Stimulated activated effector memory CD8-positive, alpha-beta T cell treated with anti-CD3 and anti-CD28 coated beads, Interleukin-12 subunit alpha, Interleukin-12 subunit beta, amount 100 ng/mL, for 72 hours (primary cell): Measurements from ENCODE around the gene CHRND.
A peak's percentile ranks its signal among the peaks of the same experiment; 100 is the strongest.

Source experiments
- ATAC-seq: fragments of 150-1000 bp; cut with Tn5 transposase; 2 replicates; pipeline ENCODE4 v1.10.0; 2021
- DNase-seq, 2 donors: peaks; one replicate each; pipeline ENCODE4 v3.0.0; 2021 to 2022; ENCODE audit warnings: low spot score in 2 of 2
- H3K27ac Mint-ChIP-seq: one replicate; pipeline ENCODE4 v1.8.0; 2022; ENCODE audit warnings: mild to moderate bottlenecking, mixed read lengths
- H3K36me3 Mint-ChIP-seq: one replicate; pipeline ENCODE4 v1.8.0; 2022; ENCODE audit warnings: mild to moderate bottlenecking, mixed read lengths
- H3K4me1 Mint-ChIP-seq: one replicate; pipeline ENCODE4 v1.8.0; 2022; ENCODE audit warnings: mixed read lengths
- H3K4me3 Mint-ChIP-seq: one replicate; pipeline ENCODE4 v1.8.0; 2022; ENCODE audit warnings: mild to moderate bottlenecking, mixed read lengths
- H3K9me3 Mint-ChIP-seq: one replicate; pipeline ENCODE4 v1.8.0; 2022; ENCODE audit warnings: mixed read lengths

CHRND gene

DNA sequence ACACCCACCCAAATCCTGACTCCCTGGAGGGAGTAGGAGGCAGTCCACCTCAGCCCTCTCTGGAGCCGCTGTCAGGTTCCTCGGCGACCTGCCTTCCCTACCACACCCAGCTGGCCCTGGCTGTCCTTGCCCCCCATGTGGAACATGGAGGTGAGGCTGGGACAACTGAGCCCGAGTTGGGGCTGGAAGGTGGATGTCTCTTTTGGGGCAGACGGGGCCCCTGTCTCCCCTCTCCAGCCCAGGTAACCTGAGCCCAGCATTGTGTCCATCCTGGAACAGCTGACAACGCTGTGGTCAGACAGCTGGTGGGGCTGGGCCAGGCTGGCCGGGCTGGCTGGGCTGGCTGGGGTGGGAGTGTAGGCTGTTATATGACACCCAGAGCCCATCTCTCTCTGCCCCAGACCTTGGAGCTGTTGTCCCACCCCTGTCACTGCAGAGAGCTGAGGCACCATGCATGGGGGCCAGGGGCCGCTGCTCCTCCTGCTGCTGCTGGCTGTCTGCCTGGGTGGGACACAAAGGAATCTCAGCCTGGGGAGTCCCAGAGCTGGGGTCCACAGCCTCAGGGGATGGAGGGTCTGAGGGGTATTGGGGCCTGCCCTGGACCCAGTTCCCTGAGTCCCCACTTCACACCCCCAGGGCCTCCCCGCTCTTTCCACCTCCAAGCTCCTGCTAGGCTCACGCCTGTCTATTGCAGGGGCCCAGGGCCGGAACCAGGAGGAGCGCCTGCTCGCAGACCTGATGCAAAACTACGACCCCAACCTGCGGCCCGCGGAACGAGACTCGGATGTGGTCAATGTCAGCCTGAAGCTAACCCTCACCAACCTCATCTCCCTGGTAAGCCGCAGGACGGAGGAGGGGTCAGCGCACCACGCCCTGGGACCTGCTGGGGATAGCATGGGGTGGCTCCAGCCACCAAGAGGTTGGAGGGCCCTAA is 13.6 kb downstream of the CHRND start, which contains the start of gene CHRNG:
Gene CHRNG, plus strand, starts transcription at position 395 of the 934 bp plus-strand sequence. Its CDS starts 56 bp downstream, at position 451.
- Mint-ChIP-seq H3K9me3 (no peaks in the 10 kb centered on the region), H3K36me3 (no peaks in the 10 kb centered on the region), H3K27ac (no peak within 1 kb of the TSS), H3K4me1 (peaks cover 28% of the 10 kb centered on the region), H3K4me3 (no peak within 1 kb of the TSS)
- DNase-seq, result no peak
- ATAC-seq, result no peak

GRCh38 chr2:232540441-232541041 is 14.6 kb downstream of the CHRND start:
- Mint-ChIP-seq H3K4me1 (peaks cover 32% of the 10 kb centered on the region), H3K36me3 (peaks cover 6% of the 10 kb centered on the region), H3K4me3 (no peak overlapping the region), H3K9me3 (no peaks in the 10 kb centered on the region), H3K27ac (no peak overlapping the region)
- DNase-seq, result no peak
- no peak for ATAC-seq

GRCh38 chr2:232541195-232541960 is 15.4 kb downstream of the CHRND start:
- Mint-ChIP-seq H3K4me3 (no peak overlapping the region), H3K27ac (peak overlapping the region; percentile 58), H3K4me1 (peaks cover 34% of the 10 kb centered on the region), H3K9me3 (no peaks in the 10 kb centered on the region), H3K36me3 (peaks cover 11% of the 10 kb centered on the region)
- DNase-seq (no peak), ATAC-seq (no peak)

GRCh38 chr2:232541961-232542714 is 16.2 kb downstream of the CHRND start:
- Mint-ChIP-seq H3K4me3 (no peak overlapping the region), H3K9me3 (no peaks in the 10 kb centered on the region), H3K36me3 (peaks cover 18% of the 10 kb centered on the region), H3K27ac (peak overlapping the region; percentile 58), H3K4me1 (peaks cover 39% of the 10 kb centered on the region)
- DNase-seq (no peak), ATAC-seq (no peak)

- Mint-ChIP-seq H3K36me3 (peaks cover 21% of the 10 kb centered on the region), H3K4me1 (peaks cover 39% of the 10 kb centered on the region), H3K27ac (no peak overlapping the region)
Measured at GRCh38 chr2:232542715-232543467, 16.9 kb downstream of the CHRND start.

DNA sequence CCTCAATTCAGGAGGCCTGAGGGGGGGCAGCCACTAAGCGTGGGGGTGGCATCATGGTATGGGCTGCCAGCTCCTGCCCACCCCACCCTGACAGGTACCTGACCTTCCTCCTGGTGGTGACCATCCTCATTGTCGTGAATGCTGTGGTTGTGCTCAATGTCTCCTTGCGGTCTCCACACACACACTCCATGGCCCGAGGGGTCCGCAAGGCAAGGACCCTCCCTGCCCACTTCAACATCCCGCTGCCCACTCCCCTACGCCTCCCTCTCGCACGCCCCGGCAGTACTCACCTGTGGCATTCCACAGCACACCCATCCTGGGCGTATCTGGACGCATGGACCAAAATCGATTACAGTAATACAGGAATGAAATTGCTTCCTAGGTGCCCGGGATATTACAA is 17.5 kb downstream of the CHRND start:
- peaks cover 21% of the 10 kb centered on the region for H3K36me3 Mint-ChIP-seq
- no peak overlapping the region for H3K27ac Mint-ChIP-seq
- DNase-seq (no peak), ATAC-seq (no peak)
- no peaks in the 10 kb centered on the region for H3K9me3 Mint-ChIP-seq
- H3K4me1 Mint-ChIP-seq, result peaks cover 39% of the 10 kb centered on the region
- H3K4me3 Mint-ChIP-seq, result no peak overlapping the region

More at GRCh38 chr2:232542715-232543467, 16.9 kb downstream of the CHRND start:
- Mint-ChIP-seq H3K4me3 (no peak overlapping the region), H3K9me3 (no peaks in the 10 kb centered on the region)
- DNase-seq, result no peak
- no peak for ATAC-seq

- Mint-ChIP-seq H3K36me3 (peaks cover 21% of the 10 kb centered on the region), H3K9me3 (no peaks in the 10 kb centered on the region), H3K4me1 (peaks cover 44% of the 10 kb centered on the region), H3K4me3 (no peak overlapping the region), H3K27ac (no peak overlapping the region)
- ATAC-seq, result no peak
- DNase-seq, result no peak
Measured at GRCh38 chr2:232543928-232544631, 18.1 kb downstream of the CHRND start.

DNA sequence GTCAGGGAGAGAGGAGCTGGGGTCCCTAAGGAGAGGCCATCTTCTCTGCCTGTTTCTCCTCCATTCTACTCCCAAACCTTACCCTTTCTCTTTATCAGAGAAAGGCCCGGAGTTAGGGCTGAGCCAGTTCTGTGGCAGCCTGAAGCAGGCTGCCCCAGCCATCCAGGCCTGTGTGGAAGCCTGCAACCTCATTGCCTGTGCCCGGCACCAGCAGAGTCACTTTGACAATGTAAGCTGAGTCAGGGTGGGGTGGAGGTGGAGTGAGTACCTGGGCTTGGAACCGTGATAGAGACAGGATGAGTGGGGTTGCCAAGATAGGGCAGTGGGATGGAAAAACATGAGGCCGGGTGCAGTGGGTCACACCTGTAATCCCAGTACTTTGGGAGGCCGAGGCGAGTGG is 18.7 kb downstream of the CHRND start:
- no peak for ATAC-seq
- Mint-ChIP-seq H3K27ac (no peak overlapping the region), H3K36me3 (peaks cover 23% of the 10 kb centered on the region), H3K4me1 (peaks cover 50% of the 10 kb centered on the region), H3K9me3 (no peaks in the 10 kb centered on the region), H3K4me3 (no peak overlapping the region)
- no peak for DNase-seq

DNA sequence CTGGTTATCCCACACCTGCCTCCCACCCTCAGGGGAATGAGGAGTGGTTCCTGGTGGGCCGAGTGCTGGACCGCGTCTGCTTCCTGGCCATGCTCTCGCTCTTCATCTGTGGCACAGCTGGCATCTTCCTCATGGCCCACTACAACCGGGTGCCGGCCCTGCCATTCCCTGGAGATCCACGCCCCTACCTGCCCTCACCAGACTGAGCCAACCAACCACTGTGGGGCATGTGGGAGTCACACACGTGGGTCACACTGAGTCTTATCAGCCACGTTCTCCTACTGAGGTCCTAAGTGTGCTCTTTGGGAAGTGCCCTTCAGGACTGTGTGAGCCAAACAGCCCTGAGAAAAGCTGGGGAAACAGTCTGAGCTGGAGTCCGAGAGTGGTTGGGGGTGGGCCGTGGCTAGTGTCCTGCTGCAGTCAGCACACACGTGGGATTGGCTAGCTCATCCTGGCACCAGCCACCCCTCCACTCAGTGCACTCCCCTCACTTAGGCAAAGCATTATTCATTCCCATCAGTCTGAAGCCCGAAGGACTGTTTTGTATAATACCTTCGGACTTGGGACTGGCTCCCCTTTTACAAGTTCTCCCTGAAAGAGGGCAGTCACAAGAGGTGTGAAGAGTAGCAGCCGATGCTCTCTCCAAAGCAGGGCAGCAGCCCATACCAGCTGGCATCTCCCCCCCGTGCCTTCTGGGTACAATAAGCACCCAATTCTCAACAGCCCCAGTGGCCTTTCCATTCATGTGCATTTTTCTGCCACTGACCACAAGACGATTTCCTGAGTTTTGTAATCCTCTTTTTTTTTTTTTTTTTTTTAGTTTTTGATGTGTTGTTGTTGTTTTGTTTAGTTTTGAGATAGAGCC is 19.8 kb downstream of the CHRND start:
- no peak for ATAC-seq
- Mint-ChIP-seq H3K36me3 (peaks cover 31% of the 10 kb centered on the region), H3K4me3 (no peak overlapping the region), H3K4me1 (peaks cover 52% of the 10 kb centered on the region), H3K9me3 (no peaks in the 10 kb centered on the region), H3K27ac (peak overlapping the region; percentile 58)
- DNase-seq, result no peak

DNA sequence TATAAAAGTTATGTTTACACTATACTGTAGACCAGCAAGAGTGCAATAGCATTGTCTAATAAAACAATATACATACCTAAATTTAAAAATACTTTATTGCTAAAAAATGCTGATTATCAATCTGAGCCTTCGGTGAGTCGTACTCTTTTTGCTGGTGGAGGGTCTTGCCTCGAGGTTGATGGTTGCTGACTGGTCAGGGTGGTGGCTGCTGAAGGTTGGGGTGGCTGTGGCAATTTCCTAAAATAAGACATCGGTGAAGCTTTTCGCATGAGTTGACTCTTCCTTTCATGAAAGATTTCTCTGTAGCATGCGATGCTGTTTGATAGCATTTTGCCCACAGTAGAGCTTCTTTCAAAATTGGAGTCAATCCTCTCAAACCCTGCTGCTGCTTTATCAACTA is 22.0 kb downstream of the CHRND start:
- ATAC-seq, result no peak
- Mint-ChIP-seq H3K4me1 (peaks cover 60% of the 10 kb centered on the region), H3K36me3 (peaks cover 49% of the 10 kb centered on the region), H3K27ac (no peak overlapping the region), H3K4me3 (no peak overlapping the region), H3K9me3 (no peaks in the 10 kb centered on the region)
- no peak for DNase-seq

DNA sequence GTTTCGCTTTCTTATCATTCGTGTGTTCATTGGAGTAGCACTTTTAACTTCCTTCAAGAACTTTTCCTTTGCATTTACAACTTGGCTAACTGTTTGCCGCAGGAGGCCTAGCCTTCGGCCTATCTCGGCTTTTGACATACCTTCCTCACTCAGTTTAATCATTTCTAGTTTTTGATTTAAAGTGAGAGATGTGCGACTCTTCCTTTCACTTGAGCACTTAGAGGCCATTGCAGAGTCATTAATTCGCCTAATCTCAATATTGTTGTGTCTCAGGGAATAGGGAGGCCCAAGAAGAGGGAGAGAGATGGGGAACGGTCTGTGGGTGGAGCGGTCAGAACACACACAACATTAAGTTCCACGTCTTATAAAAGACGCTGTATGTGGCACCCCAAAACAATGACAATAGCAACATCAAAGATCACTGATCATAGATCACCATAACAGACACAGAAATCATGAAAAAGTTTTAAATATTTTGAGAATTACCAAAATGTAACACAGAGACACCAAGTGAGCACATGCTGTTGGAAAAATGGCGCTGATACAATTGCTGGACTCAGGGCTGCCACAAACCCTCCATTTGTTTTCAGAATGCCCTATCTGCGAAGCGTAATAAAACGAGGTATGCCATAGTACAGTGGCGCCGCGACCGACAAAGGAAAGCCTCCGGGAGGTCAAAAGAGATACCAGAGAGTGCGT is 23.8 kb downstream of the CHRND start:
- Mint-ChIP-seq H3K36me3 (peaks cover 52% of the 10 kb centered on the region), H3K9me3 (no peaks in the 10 kb centered on the region), H3K27ac (peak overlapping the region; percentile 98), H3K4me3 (peak overlapping the region; percentile 89), H3K4me1 (peaks cover 63% of the 10 kb centered on the region)
- no peak for ATAC-seq
- no peak for DNase-seq

- peak; percentile 96 for ATAC-seq
- Mint-ChIP-seq H3K4me1 (peaks cover 68% of the 10 kb centered on the region), H3K36me3 (peaks cover 54% of the 10 kb centered on the region), H3K9me3 (no peaks in the 10 kb centered on the region), H3K27ac (peak within 1 kb of the TSS; percentile 98), H3K4me3 (peak within 1 kb of the TSS; percentile 89)
- peak; percentile 85 to 94 for DNase-seq
Measured at GRCh38 chr2:232550354-232551249, 24.6 kb downstream of the CHRND start, which contains the start of the genes EIF4E2 and TIGD1. EIF4E2 (plus strand) TSS chr2:232550689; CDS start chr2:232550725, 36 bp downstream. TIGD1 (minus strand) TSS chr2:232550557; CDS start chr2:232549882, 675 bp downstream.
